H9 (cell line): ENCODE measurements around the gene CD151. TPM values are rescaled to one million over a fixed set of nuclear protein-coding genes. Genes with fewer than 3 reads are reported as not detected.

ENCODE experiments used
- DNase-seq: peaks from one replicate; pipeline ENCODE4 v3.0.0-alpha.2; 2017
- H2AFZ ChIP-seq: one replicate; pipeline ENCODE4 v1.6.1; 2013; ENCODE audit warnings: mild to moderate bottlenecking, low read length, control low read depth, moderate library complexity
- H2AK5ac ChIP-seq: 2 replicates; pipeline ENCODE4 v1.6.1; 2013; ENCODE audit warnings: low read length, control low read depth, mixed read lengths; ENCODE audit not compliant: insufficient read length
- H2BK120ac ChIP-seq: one replicate; pipeline ENCODE4 v1.6.1; 2013; ENCODE audit warnings: low read depth, mild to moderate bottlenecking, low read length, control low read depth, inconsistent platforms; ENCODE audit not compliant: poor library complexity, severe bottlenecking
- H2BK12ac ChIP-seq: 2 replicates; pipeline ENCODE4 v1.6.1; 2013; ENCODE audit warnings: low read length, control low read depth, mixed read lengths, low read depth; ENCODE audit not compliant: insufficient read length
- H2BK15ac ChIP-seq: 2 replicates; pipeline ENCODE4 v1.6.1; 2013; ENCODE audit warnings: low read depth, low read length, control low read depth
- H2BK20ac ChIP-seq: one replicate; pipeline ENCODE4 v1.6.1; 2013; ENCODE audit warnings: low read depth, mild to moderate bottlenecking, low read length, control low read depth, inconsistent platforms; ENCODE audit not compliant: poor library complexity, severe bottlenecking
- H2BK5ac ChIP-seq: 2 replicates; pipeline ENCODE4 v1.6.1; 2013; ENCODE audit warnings: low read length, control low read depth, mixed read lengths; ENCODE audit not compliant: insufficient read length
- H3K14ac ChIP-seq: 2 replicates; pipeline ENCODE4 v1.6.1; 2013; ENCODE audit warnings: low read length, control low read depth; ENCODE audit not compliant: insufficient read depth
- H3K18ac ChIP-seq: 2 replicates; pipeline ENCODE4 v1.6.1; 2013; ENCODE audit warnings: low read depth, mild to moderate bottlenecking, mixed read lengths, low read length, control low read depth; ENCODE audit not compliant: insufficient read length
- H3K23ac ChIP-seq: 2 replicates; pipeline ENCODE4 v1.6.1; 2013; ENCODE audit warnings: low read length, control low read depth, mixed read lengths, low read depth; ENCODE audit not compliant: insufficient read length
- H3K23me2 ChIP-seq: 2 replicates; pipeline ENCODE4 v1.6.1; 2013; ENCODE audit warnings: low read depth, mild to moderate bottlenecking, mixed read lengths, low read length, control low read depth; ENCODE audit not compliant: insufficient read length, poor library complexity, severe bottlenecking
- H3K27ac ChIP-seq: 2 replicates; pipeline ENCODE4 v1.5.1; 2013; ENCODE audit warnings: low read length, control low read depth, mixed read lengths, low read depth; ENCODE audit not compliant: insufficient read length
- H3K27me3 ChIP-seq: 2 replicates; pipeline ENCODE4 v1.6.1; 2013; ENCODE audit warnings: low read length, control low read depth, inconsistent platforms; ENCODE audit not compliant: insufficient read depth
- H3K4ac ChIP-seq: 2 replicates; pipeline ENCODE4 v1.6.1; 2013; ENCODE audit warnings: low read depth, mild to moderate bottlenecking, control low read depth, inconsistent platforms, low read length, moderate library complexity
- H3K4me1 ChIP-seq: 2 replicates; pipeline ENCODE4 v1.6.1; 2013; ENCODE audit warnings: low read length, control low read depth, inconsistent platforms; ENCODE audit not compliant: insufficient read depth
- H3K4me2 ChIP-seq: 2 replicates; pipeline ENCODE4 v1.6.1; 2013; ENCODE audit warnings: low read length, control low read depth, mixed read lengths; ENCODE audit not compliant: insufficient read length, insufficient read depth
- H3K56ac ChIP-seq: 2 replicates; pipeline ENCODE4 v1.6.1; 2013; ENCODE audit warnings: low read depth, mild to moderate bottlenecking, mixed read lengths, low read length, control low read depth; ENCODE audit not compliant: insufficient read length
- H3K79me1 ChIP-seq: 2 replicates; pipeline ENCODE4 v1.6.1; 2013; ENCODE audit warnings: low read depth, mild to moderate bottlenecking, moderate library complexity, low read length, control low read depth, inconsistent platforms; ENCODE audit not compliant: insufficient read depth, poor library complexity, severe bottlenecking
- H3K79me2 ChIP-seq: 2 replicates; pipeline ENCODE4 v1.6.1; 2013; ENCODE audit warnings: low read length, control low read depth, inconsistent platforms; ENCODE audit not compliant: insufficient read depth
- H3K9ac ChIP-seq: 2 replicates; pipeline ENCODE4 v1.6.1; 2013; ENCODE audit warnings: low read length, control low read depth, mixed read lengths; ENCODE audit not compliant: insufficient read length; ENCODE audit errors: extremely low read depth
- H3K9me3 ChIP-seq: one replicate; pipeline ENCODE4 v1.6.1; 2013; ENCODE audit warnings: low read depth, low read length, inconsistent platforms; ENCODE audit not compliant: control insufficient read depth
- H3T11ph ChIP-seq: one replicate; pipeline ENCODE4 v1.6.1; 2013; ENCODE audit warnings: mild to moderate bottlenecking, low read length, control low read depth, inconsistent platforms
- H4K20me1 ChIP-seq: one replicate; pipeline ENCODE4 v1.6.1; 2013; ENCODE audit not compliant: control insufficient read depth, insufficient read length, insufficient read depth
- H4K5ac ChIP-seq: 2 replicates; pipeline ENCODE4 v1.6.1; 2013; ENCODE audit warnings: low read depth, mild to moderate bottlenecking, mixed read lengths, low read length, control low read depth; ENCODE audit not compliant: insufficient read length
- H4K8ac ChIP-seq: replicated peaks from 2 replicates; pipeline ENCODE4 v1.6.1; 2013; ENCODE audit warnings: low read length, control low read depth, mixed read lengths, low read depth; ENCODE audit not compliant: insufficient read length
- H4K91ac ChIP-seq: 2 replicates; pipeline ENCODE4 v1.6.1; 2013; ENCODE audit warnings: low read depth, mild to moderate bottlenecking, moderate library complexity, mixed read lengths, low read length, control low read depth; ENCODE audit not compliant: insufficient read length
- H3K27ac Mint-ChIP-seq, 3 experiments: 2 replicates in 2 of 3; 3 replicates in 1 of 3; pipeline ENCODE4 v1.8.0; 2020 to 2021; ENCODE audit warnings: mixed read lengths in 3 of 3, mild to moderate bottlenecking in 1 of 3, moderate library complexity in 1 of 3
- H3K27me3 Mint-ChIP-seq: 2 replicates; pipeline ENCODE4 v1.8.0; 2021; ENCODE audit warnings: low read depth, mild to moderate bottlenecking, moderate library complexity, mixed read lengths
- H3K36me3 Mint-ChIP-seq, 3 experiments: 2 replicates in 2 of 3; 3 replicates in 1 of 3; pipeline ENCODE4 v1.8.0; 2020 to 2021; ENCODE audit warnings: low read depth in 3 of 3, mixed read lengths in 3 of 3; ENCODE audit not compliant: insufficient read depth in 1 of 3
- H3K4me1 Mint-ChIP-seq, 2 experiments: 2 replicates each; pipeline ENCODE4 v1.8.0; 2020; ENCODE audit warnings: mixed read lengths in 2 of 2
- H3K4me3 Mint-ChIP-seq, 2 experiments: 2 replicates in 1 of 2; 3 replicates in 1 of 2; pipeline ENCODE4 v1.8.0; 2020 to 2021; ENCODE audit warnings: mild to moderate bottlenecking in 2 of 2, mixed read lengths in 2 of 2, moderate library complexity in 1 of 2
- H3K9me3 Mint-ChIP-seq, 2 experiments: 2 replicates in 1 of 2; 3 replicates in 1 of 2; pipeline ENCODE4 v1.8.0; 2020; ENCODE audit warnings: mild to moderate bottlenecking in 2 of 2, mixed read lengths in 2 of 2, moderate library complexity in 1 of 2
- WGBS: extraction: QIAGEN DNeasy Blood & Tissue Kit; methylation state at CpG from one replicate; pipeline ENCODE4 v1.1.7; 2013; ENCODE audit warnings: missing lambda C conversion rate, low lambda C conversion rate, mixed read lengths; ENCODE audit not compliant: insufficient read length; ENCODE audit errors: extremely low coverage; 5-methylcytosine and 5-hydroxymethylcytosine counted together
- total RNA-seq: library from RNA; stranded (reverse); gene quantifications from 2 replicates; pipeline ENCODE4 v1.2.1, GENCODE V29; 2021
- TF ChIP-seq, protein P1 (sequence below): fragments of 200-600 bp; sonication (generic); conservative IDR thresholded peaks from 3 replicates; pipeline ENCODE4 v1.8.0; 2021; ENCODE audit warnings: antibody characterized with exemption, mild to moderate bottlenecking

Gene CD151
- total RNA-seq, 1 experiment from 2014 or later = 138 TPM

- Histone ChIP-seq H3K23ac (no peak overlapping the region), H3T11ph (no peak overlapping the region), H2BK5ac (no peak overlapping the region), H2AFZ (no peak overlapping the region), H3K23me2 (no peaks in the 10 kb centered on the region), H3K18ac (no peak overlapping the region), H3K56ac (no peak overlapping the region), H3K79me1 (no peaks in the 10 kb centered on the region), H4K5ac (no peak overlapping the region), H4K20me1 (no peaks in the 10 kb centered on the region), H3K4me2 (no peak overlapping the region), H3K9ac (no peak overlapping the region), H3K27me3 (no peaks in the 10 kb centered on the region), H2AK5ac (no peak overlapping the region), H4K91ac (no peak overlapping the region), H3K9me3 (no peaks in the 10 kb centered on the region), H4K8ac (no peak overlapping the region), H3K14ac (no peak overlapping the region), H3K27ac (no peak overlapping the region), H3K4me1 (no peaks in the 10 kb centered on the region; the same call in 1 of the 2 replicates), H3K79me2 (no peaks in the 10 kb centered on the region), H2BK120ac (no peak overlapping the region), H2BK15ac (no peak overlapping the region), H2BK12ac (no peak overlapping the region), H3K4ac (no peak overlapping the region), H2BK20ac (no peak overlapping the region)
- H3K36me3 Mint-ChIP-seq = peaks cover 3 to 18% (median 15%) of the 10 kb centered on the region in 3 experiments; a peak in 5 of 7 replicates
- H3K4me3 Mint-ChIP-seq = no peak overlapping the region; a peak in 1 of 5 replicates
- H3K9me3 Mint-ChIP-seq = no peaks in the 10 kb centered on the region
- TF ChIP-seq, protein P1, sequence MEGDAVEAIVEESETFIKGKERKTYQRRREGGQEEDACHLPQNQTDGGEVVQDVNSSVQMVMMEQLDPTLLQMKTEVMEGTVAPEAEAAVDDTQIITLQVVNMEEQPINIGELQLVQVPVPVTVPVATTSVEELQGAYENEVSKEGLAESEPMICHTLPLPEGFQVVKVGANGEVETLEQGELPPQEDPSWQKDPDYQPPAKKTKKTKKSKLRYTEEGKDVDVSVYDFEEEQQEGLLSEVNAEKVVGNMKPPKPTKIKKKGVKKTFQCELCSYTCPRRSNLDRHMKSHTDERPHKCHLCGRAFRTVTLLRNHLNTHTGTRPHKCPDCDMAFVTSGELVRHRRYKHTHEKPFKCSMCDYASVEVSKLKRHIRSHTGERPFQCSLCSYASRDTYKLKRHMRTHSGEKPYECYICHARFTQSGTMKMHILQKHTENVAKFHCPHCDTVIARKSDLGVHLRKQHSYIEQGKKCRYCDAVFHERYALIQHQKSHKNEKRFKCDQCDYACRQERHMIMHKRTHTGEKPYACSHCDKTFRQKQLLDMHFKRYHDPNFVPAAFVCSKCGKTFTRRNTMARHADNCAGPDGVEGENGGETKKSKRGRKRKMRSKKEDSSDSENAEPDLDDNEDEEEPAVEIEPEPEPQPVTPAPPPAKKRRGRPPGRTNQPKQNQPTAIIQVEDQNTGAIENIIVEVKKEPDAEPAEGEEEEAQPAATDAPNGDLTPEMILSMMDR = no peak
- H3K4me1 Mint-ChIP-seq = peaks cover 18 to 44% of the 10 kb centered on the region in 2 experiments
- WGBS = no CpG with 5 or more reads among the region's 31 CpGs
- no peak for DNase-seq
- 0 out of 7 replicates have a peak overlapping the region, but pooled peaks of 1 of the 3 experiments have one; percentile 48 for H3K27ac Mint-ChIP-seq
- peaks cover 13% of the 10 kb centered on the region for H3K27me3 Mint-ChIP-seq
Measured at GRCh38 chr11:863910-864827, 31.4 kb downstream of the CD151 start.
